B cell (primary cell): ENCODE data around the gene TSC2. TPM values are rescaled to one million over a fixed set of nuclear protein-coding genes. Genes with fewer than 3 reads are reported as not detected.

Experiments used
- ATAC-seq: fragments of 200-7000 bp; cut with Tn5 transposase; one replicate; pipeline ENCODE4 v1.10.0; 2021; ENCODE audit warnings: low read depth, mild to moderate bottlenecking, moderate number of reproducible peaks, moderate library complexity
- CTCF ChIA-PET: fragments of 350-600 bp; sonication (Branson Sonifier 250); formaldehyde crosslinking; loops from one replicate; lab custom pipeline; 2021; ENCODE audit warnings: antibody characterized with exemption, inconsistent platforms; lab: Charles Lee
- POLR2A ChIA-PET: fragments of 350-600 bp; sonication (Branson Sonifier 250); formaldehyde crosslinking; loops from one replicate; lab custom pipeline; 2021; ENCODE audit warnings: antibody characterized with exemption; lab: Charles Lee
- DNase-seq: peaks from one replicate; pipeline ENCODE4 v3.0.0; 2013
- H2AFZ ChIP-seq: 2 replicates; pipeline ENCODE4 v1.6.1; 2012; ENCODE audit warnings: mild to moderate bottlenecking, low read depth, low read length; ENCODE audit not compliant: insufficient read depth, poor library complexity, severe bottlenecking
- H3K27ac ChIP-seq, 2 donors: 1 replicate in 1 of 2; 2 replicates in 1 of 2; pipeline ENCODE4 v1.5.1; 2012 to 2013; ENCODE audit warnings: low read length in 2 of 2, mild to moderate bottlenecking in 2 of 2, moderate library complexity in 1 of 2
- H3K27me3 ChIP-seq, 4 experiments: fragments of 200-600 bp in 1 of 4; sonication (generic) in 1 of 4; replicated peaks in 1 of 4; 1 replicate in 2 of 4; 2 replicates in 2 of 4; pipeline versions ENCODE4 v1.6.1 to v1.7.0; 2013 to 2016; ENCODE audit warnings: low read length in 3 of 4, mild to moderate bottlenecking in 2 of 4, mixed read lengths in 1 of 4, moderate library complexity in 1 of 4; ENCODE audit not compliant: insufficient read depth in 4 of 4, control insufficient read depth in 3 of 4; ENCODE audit errors: control extremely low read depth in 1 of 4
- H3K36me3 ChIP-seq, 2 experiments: replicated peaks in 1 of 2; 1 replicate in 1 of 2; 2 replicates in 1 of 2; pipeline versions ENCODE4 v1.6.1 to v1.7.1; 2013; ENCODE audit warnings: low read length in 1 of 2; ENCODE audit not compliant: insufficient read depth in 2 of 2, control insufficient read depth in 1 of 2; ENCODE audit errors: control extremely low read depth in 1 of 2, extremely low read depth in 1 of 2
- H3K4me1 ChIP-seq, 2 donors: fragments of 200-600 bp in 1 of 2; sonication (generic) in 1 of 2; 1 replicate in 1 of 2; 2 replicates in 1 of 2; pipeline versions ENCODE4 v1.5.1 to v1.6.1; 2013 to 2017; ENCODE audit warnings: low read length in 2 of 2; ENCODE audit not compliant: control insufficient read depth in 2 of 2, insufficient read depth in 2 of 2
- H3K4me2 ChIP-seq: replicated peaks from 2 replicates; pipeline ENCODE3; 2012; ENCODE audit warnings: mild to moderate bottlenecking, low read depth, low read length; ENCODE audit not compliant: poor library complexity, severe bottlenecking
- H3K4me3 ChIP-seq, 5 experiments: fragments of 200-600 bp in 1 of 5; sonication (generic) in 1 of 5; 1 replicate in 3 of 5; 2 replicates in 2 of 5; pipeline versions ENCODE4 v1.5.1 to v1.7.0; 2011 to 2016; ENCODE audit warnings: low read length in 4 of 5, mild to moderate bottlenecking in 4 of 5, low read depth in 2 of 5, control low read depth in 1 of 5, moderate library complexity in 1 of 5; ENCODE audit not compliant: insufficient read depth in 1 of 5; ENCODE audit errors: control extremely low read depth in 1 of 5, extremely low read depth in 1 of 5
- H3K79me2 ChIP-seq: fragments of 200-600 bp; sonication (generic); one replicate; pipeline ENCODE4 v1.6.0; 2016; ENCODE audit warnings: low read length; ENCODE audit not compliant: control insufficient read depth, insufficient read depth
- H3K9ac ChIP-seq: fragments of 200-600 bp; sonication (generic); 2 replicates; pipeline ENCODE4 v1.6.1; 2017; ENCODE audit warnings: mild to moderate bottlenecking, low read length, moderate library complexity
- H3K9me3 ChIP-seq, 3 donors: one replicate each; pipeline versions ENCODE4 v1.6.1 to v1.7.1; 2013; ENCODE audit warnings: low read length in 2 of 3; ENCODE audit not compliant: control insufficient read depth in 2 of 3, insufficient read depth in 1 of 3; ENCODE audit errors: control extremely low read depth in 1 of 3
- H4K20me1 ChIP-seq: 2 replicates; pipeline ENCODE4 v1.6.0; 2012; ENCODE audit warnings: mild to moderate bottlenecking, low read length; ENCODE audit not compliant: insufficient read depth, control insufficient read depth, poor library complexity, severe bottlenecking
- H3K27ac Mint-ChIP-seq: one replicate; pipeline ENCODE4 v1.8.0; 2021; ENCODE audit warnings: mixed read lengths
- H3K27me3 Mint-ChIP-seq: one replicate; pipeline ENCODE4 v1.8.0; 2021; ENCODE audit warnings: mixed read lengths
- H3K4me1 Mint-ChIP-seq: one replicate; pipeline ENCODE4 v1.8.0; 2021; ENCODE audit warnings: mixed read lengths
- H3K4me3 Mint-ChIP-seq: one replicate; pipeline ENCODE4 v1.8.0; 2021; ENCODE audit warnings: mixed read lengths
- H3K9me3 Mint-ChIP-seq: one replicate; pipeline ENCODE4 v1.8.0; 2022; ENCODE audit warnings: mixed read lengths; ENCODE audit not compliant: insufficient read depth
- EZH2 ChIP-seq: IDR thresholded peaks from 2 replicates; pipeline ENCODE4 v1.6.1; 2012; ENCODE audit warnings: borderline replicate concordance, low read depth, mild to moderate bottlenecking, moderate library complexity, low read length; ENCODE audit not compliant: insufficient read depth, poor library complexity, severe bottlenecking
- WGBS: methylation state at CpG from one replicate; pipeline ENCODE4 v1.1.5; 2013; ENCODE audit warnings: missing lambda C conversion rate; ENCODE audit not compliant: insufficient coverage; 5-methylcytosine and 5-hydroxymethylcytosine counted together
- intact Hi-C: fragments of 100-400 bp; cut with micrococcal nuclease; formaldehyde crosslinking; loops from one replicate; pipeline ENCODE4 v1.10.0; 2022
- polyA plus RNA-seq: library from polyadenylated mRNA; depleted of rRNA; stranded (reverse); fragments of >200 nt; gene quantifications from 2 replicates; pipeline ENCODE4 v1.2.3, GENCODE V29; 2012
- total RNA-seq, 2 donors: library from RNA; stranded (reverse); fragments of 120-200 nt in 1 of 2; gene quantifications; 1 replicate in 1 of 2; 2 replicates in 1 of 2; pipeline versions ENCODE4 v1.2.3 to v1.2.4, GENCODE V29; 2013 to 2022
- TF ChIP-seq, protein P1 (sequence below): fragments of 200-600 bp; IDR thresholded peaks from one replicate; pipeline ENCODE4 v1.8.0; 2022; ENCODE audit warnings: antibody characterized with exemption, mild to moderate bottlenecking

Gene TSC2
- total and polyA plus RNA-seq, 2 donors (not counting 1 experiment from before 2014, with no cell fraction given), result 128 to 194 TPM

DNA sequence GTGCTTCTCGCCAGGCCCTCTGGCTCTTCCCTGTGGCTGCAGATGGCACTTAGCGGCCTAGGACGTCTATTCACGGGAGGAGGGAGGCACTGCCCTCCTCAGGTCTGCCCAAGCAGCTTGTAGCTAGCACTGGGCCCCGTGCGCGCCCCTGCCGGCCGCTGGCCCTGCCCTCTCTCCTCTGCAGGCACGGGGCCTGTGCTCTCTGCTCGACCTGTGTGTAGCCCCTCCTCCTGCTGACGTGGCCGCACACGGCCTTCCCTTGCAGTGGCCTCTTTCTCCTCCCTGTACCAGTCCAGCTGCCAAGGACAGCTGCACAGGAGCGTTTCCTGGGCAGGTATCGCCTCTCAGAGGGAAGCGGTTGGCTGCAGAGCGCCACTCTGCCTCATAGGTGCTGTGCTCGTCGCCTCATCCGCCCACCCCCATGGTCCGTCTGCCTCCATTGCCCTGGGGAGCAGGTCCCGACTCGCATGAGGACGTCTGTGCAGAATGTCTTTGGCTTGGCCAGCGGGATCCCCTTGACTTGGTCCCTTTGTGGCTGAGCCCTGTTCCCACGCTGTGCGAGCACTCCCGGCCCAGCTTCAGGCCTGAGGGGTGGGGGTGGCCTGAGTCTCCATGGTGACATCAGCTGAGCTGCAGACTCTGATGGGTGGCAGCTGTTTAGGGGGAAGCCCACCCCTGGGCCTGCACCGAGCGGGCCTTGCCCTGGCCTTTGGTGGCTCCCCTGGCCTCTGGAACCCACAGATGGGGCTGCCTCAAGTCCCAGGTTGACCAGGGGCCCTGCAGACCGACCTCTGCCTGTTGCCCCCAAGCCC is 34.6 kb downstream of the TSC2 start:
- DNase-seq (no peak), ATAC-seq (no peak)
- Mint-ChIP-seq H3K4me3 (no peak overlapping the region), H3K9me3 (no peaks in the 10 kb centered on the region), H3K27ac (no peak overlapping the region), H3K4me1 (peaks cover 7% of the 10 kb centered on the region), H3K27me3 (no peaks in the 10 kb centered on the region)
- Histone ChIP-seq H3K4me2 (no peak overlapping the region), H3K27ac (no peak overlapping the region), H2AFZ (no peak overlapping the region), H3K36me3 (peaks cover 0 to 40% of the 10 kb centered on the region in 2 experiments), H3K27me3 (no peaks in the 10 kb centered on the region), H3K4me3 (no peak overlapping the region), H4K20me1 (no peaks in the 10 kb centered on the region), H3K79me2 (no peaks in the 10 kb centered on the region), H3K9me3 (no peaks in the 10 kb centered on the region), H3K4me1 (peaks cover 0 to 12% of the 10 kb centered on the region in 2 donors), H3K9ac (no peak overlapping the region)
- TF ChIP-seq, protein P1, sequence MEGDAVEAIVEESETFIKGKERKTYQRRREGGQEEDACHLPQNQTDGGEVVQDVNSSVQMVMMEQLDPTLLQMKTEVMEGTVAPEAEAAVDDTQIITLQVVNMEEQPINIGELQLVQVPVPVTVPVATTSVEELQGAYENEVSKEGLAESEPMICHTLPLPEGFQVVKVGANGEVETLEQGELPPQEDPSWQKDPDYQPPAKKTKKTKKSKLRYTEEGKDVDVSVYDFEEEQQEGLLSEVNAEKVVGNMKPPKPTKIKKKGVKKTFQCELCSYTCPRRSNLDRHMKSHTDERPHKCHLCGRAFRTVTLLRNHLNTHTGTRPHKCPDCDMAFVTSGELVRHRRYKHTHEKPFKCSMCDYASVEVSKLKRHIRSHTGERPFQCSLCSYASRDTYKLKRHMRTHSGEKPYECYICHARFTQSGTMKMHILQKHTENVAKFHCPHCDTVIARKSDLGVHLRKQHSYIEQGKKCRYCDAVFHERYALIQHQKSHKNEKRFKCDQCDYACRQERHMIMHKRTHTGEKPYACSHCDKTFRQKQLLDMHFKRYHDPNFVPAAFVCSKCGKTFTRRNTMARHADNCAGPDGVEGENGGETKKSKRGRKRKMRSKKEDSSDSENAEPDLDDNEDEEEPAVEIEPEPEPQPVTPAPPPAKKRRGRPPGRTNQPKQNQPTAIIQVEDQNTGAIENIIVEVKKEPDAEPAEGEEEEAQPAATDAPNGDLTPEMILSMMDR, result no peak
- TF ChIP-seq EZH2, result no peak
- intact Hi-C loops, result no loop called here
- WGBS, result 96% methylated on average over 32 of the region's 32 CpGs
- POLR2A ChIA-PET, result no interaction called here
- CTCF ChIA-PET, result no interaction called here

DNA sequence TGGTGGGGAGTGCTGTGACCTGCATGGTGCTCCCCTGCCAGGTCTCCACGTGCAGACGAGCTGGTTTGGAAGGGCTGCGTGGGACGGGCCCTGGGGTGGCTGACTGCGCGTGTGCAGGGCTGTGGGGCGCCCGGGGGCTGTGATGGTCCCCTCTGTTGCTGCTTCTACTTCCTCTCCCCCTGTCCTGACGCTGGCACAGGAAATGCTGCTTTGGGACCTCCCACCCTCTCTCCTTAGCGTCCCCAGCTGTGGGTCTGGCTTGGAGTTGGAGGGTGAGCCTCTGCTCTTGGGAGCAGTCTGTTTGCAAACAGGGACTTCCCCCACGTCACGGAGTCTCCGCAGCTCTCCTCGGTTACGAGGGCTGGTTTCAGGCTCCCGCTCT is 35.2 kb downstream of the TSC2 start:
- no peak for TF ChIP-seq EZH2
- TF ChIP-seq, protein P1, result no peak
- no peak for ATAC-seq
- Histone ChIP-seq H3K4me3 (no peak overlapping the region), H2AFZ (no peak overlapping the region), H3K4me1 (peaks cover 0 to 15% of the 10 kb centered on the region in 2 donors), H3K9me3 (no peaks in the 10 kb centered on the region), H3K79me2 (no peaks in the 10 kb centered on the region), H3K4me2 (no peak overlapping the region), H4K20me1 (no peaks in the 10 kb centered on the region), H3K27ac (no peak overlapping the region), H3K9ac (no peak overlapping the region), H3K36me3 (peaks cover 0 to 44% of the 10 kb centered on the region in 2 experiments), H3K27me3 (no peaks in the 10 kb centered on the region)
- Mint-ChIP-seq H3K9me3 (no peaks in the 10 kb centered on the region), H3K4me3 (no peak overlapping the region), H3K4me1 (peaks cover 7% of the 10 kb centered on the region), H3K27me3 (no peaks in the 10 kb centered on the region), H3K27ac (no peak overlapping the region)
- DNase-seq, result no peak
- POLR2A ChIA-PET, result no interaction called here
- WGBS, result 67% methylated on average over 13 of the region's 16 CpGs
- intact Hi-C loops, result no loop called here
- CTCF ChIA-PET, result no interaction called here
